Neural cell (in vitro differentiated cells): Measurements from ENCODE around the gene AGBL1.

Experiments
- EP300 ChIP-seq: fragments of 450-650 bp; conservative IDR thresholded peaks from 2 replicates; pipeline ENCODE4 v1.6.1; 2014; ENCODE audit warnings: antibody characterized with exemption, mild to moderate bottlenecking, moderate library complexity; ENCODE audit not compliant: poor library complexity, severe bottlenecking
- EZH2 ChIP-seq: fragments of 200-600, 300-800 bp; shearing (Covaris generic), sonication (generic); IDR thresholded peaks from 2 replicates; pipeline ENCODE4 v1.6.1; 2014; ENCODE audit warnings: antibody characterized with exemption, low read length, borderline replicate concordance, mild to moderate bottlenecking; ENCODE audit not compliant: insufficient read depth, poor library complexity, severe bottlenecking
- MXI1 ChIP-seq: fragments of 450-650 bp; conservative IDR thresholded peaks from 2 replicates; pipeline ENCODE4 v1.6.1; 2014; ENCODE audit warnings: antibody characterized with exemption, mild to moderate bottlenecking; ENCODE audit not compliant: poor library complexity, severe bottlenecking
- POLR2AphosphoS5 ChIP-seq: IDR thresholded peaks from 2 replicates; pipeline ENCODE4 v1.6.1; 2012
- RAD21 ChIP-seq: fragments of 450-650 bp; conservative IDR thresholded peaks from 2 replicates; pipeline ENCODE4 v1.6.1; 2014; ENCODE audit warnings: antibody characterized with exemption, mild to moderate bottlenecking, moderate library complexity
- REST ChIP-seq: IDR thresholded peaks from 2 replicates; pipeline ENCODE4 v1.6.1; 2012; ENCODE audit warnings: borderline replicate concordance
- SMC3 ChIP-seq: fragments of 450-650 bp; conservative IDR thresholded peaks from 2 replicates; pipeline ENCODE4 v1.6.1; 2014; ENCODE audit warnings: antibody characterized with exemption, mild to moderate bottlenecking, moderate library complexity; ENCODE audit not compliant: poor library complexity
- TAF1 ChIP-seq: IDR thresholded peaks from 2 replicates; pipeline ENCODE4 v1.6.1; 2012; ENCODE audit warnings: low read depth
- TF ChIP-seq, protein P1 (sequence below): fragments of 450-650 bp; IDR thresholded peaks from 2 replicates; pipeline ENCODE4 v1.5.1; 2014; ENCODE audit warnings: antibody characterized with exemption, mild to moderate bottlenecking, moderate library complexity; ENCODE audit not compliant: poor library complexity, severe bottlenecking

DNA sequence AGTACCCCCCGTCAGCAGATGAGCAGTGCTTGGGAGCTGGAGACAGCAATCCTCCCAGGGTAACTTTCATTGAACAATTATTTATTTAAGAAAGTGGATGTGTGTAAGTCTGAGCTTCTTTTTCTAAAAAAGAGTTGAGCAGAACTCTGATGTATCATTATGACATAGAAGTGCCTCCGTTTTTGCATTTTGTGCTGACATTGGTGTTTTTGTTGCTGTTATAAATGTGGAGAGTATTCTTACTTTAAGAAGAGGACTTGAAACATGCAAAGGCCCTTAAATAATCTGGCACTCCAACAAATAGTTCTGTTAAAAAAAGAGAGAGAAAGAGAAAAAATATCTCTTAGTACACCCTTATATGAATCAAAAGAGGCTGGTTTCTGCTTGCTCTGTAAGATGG, 217.1 kb downstream of the AGBL1 start:
- TF ChIP-seq, protein P1, sequence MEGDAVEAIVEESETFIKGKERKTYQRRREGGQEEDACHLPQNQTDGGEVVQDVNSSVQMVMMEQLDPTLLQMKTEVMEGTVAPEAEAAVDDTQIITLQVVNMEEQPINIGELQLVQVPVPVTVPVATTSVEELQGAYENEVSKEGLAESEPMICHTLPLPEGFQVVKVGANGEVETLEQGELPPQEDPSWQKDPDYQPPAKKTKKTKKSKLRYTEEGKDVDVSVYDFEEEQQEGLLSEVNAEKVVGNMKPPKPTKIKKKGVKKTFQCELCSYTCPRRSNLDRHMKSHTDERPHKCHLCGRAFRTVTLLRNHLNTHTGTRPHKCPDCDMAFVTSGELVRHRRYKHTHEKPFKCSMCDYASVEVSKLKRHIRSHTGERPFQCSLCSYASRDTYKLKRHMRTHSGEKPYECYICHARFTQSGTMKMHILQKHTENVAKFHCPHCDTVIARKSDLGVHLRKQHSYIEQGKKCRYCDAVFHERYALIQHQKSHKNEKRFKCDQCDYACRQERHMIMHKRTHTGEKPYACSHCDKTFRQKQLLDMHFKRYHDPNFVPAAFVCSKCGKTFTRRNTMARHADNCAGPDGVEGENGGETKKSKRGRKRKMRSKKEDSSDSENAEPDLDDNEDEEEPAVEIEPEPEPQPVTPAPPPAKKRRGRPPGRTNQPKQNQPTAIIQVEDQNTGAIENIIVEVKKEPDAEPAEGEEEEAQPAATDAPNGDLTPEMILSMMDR, result no peak
- TF ChIP-seq EZH2 (no peak), EP300 (no peak), SMC3 (no peak), RAD21 (no peak), REST (no peak), POLR2AphosphoS5 (no peak), MXI1 (no peak), TAF1 (no peak)
